PC-9 (cell line): Measurements from ENCODE around the gene SMTNL2. TPM values are rescaled to one million over a fixed set of nuclear protein-coding genes. Genes with fewer than 3 reads are reported as not detected.

Experiments
- BruUV-seq: library from RNA; stranded (reverse); fragments of 400-500 nt; replicated peaks from 2 replicates; lab custom pipeline; 2021; lab: Mats Ljungman, UMichigan
- CTCF ChIA-PET: fragments of 300-600 bp; sonication (Branson Sonifier 250); formaldehyde crosslinking; loops from one replicate; lab custom pipeline; 2022; ENCODE audit warnings: antibody characterized with exemption; lab: Charles Lee
- POLR2A ChIA-PET: fragments of 300-600 bp; sonication (Branson Sonifier 250); formaldehyde crosslinking; loops from one replicate; lab custom pipeline; 2022; ENCODE audit warnings: antibody characterized with exemption; ENCODE audit not compliant: unreplicated experiment; lab: Charles Lee
- DNase-seq, 2 experiments: peaks; one replicate each; pipeline versions ENCODE4 v3.0.0 to v3.0.0-alpha.2; 2015 to 2022; ENCODE audit warnings: mixed read lengths in 1 of 2
- H2AFZ ChIP-seq: fragments of 200-600 bp; sonication (generic); 2 replicates; pipeline ENCODE4 v1.8.1; 2017; ENCODE audit warnings: antibody characterized with exemption
- H3F3A ChIP-seq: fragments of 200-600 bp; sonication (generic); 2 replicates; pipeline ENCODE4 v1.8.1; 2017; ENCODE audit warnings: antibody characterized with exemption, mild to moderate bottlenecking, low read depth; ENCODE audit not compliant: insufficient read depth
- H3K27ac ChIP-seq: fragments of 200-600 bp; sonication (generic); 2 replicates; pipeline ENCODE4 v1.6.1; 2016; ENCODE audit warnings: mixed run types
- H3K27me3 ChIP-seq: fragments of 200-600 bp; sonication (generic); 2 replicates; pipeline ENCODE4 v1.6.1; 2016; ENCODE audit warnings: low read depth, mixed run types; ENCODE audit not compliant: insufficient read depth
- H3K36me3 ChIP-seq: fragments of 200-600 bp; sonication (generic); 2 replicates; pipeline ENCODE4 v1.6.1; 2016; ENCODE audit warnings: low read depth, mixed run types
- H3K4me1 ChIP-seq: fragments of 200-600 bp; sonication (generic); replicated peaks from 2 replicates; pipeline ENCODE4 v1.6.1; 2016; ENCODE audit warnings: mixed run types; ENCODE audit not compliant: insufficient read depth
- H3K4me2 ChIP-seq: fragments of 200-600 bp; sonication (generic); 2 replicates; pipeline ENCODE4 v1.6.1; 2017; ENCODE audit warnings: mixed run types
- H3K4me3 ChIP-seq: fragments of 200-600 bp; sonication (generic); 2 replicates; pipeline ENCODE4 v1.6.1; 2016; ENCODE audit warnings: mixed run types
- H3K79me2 ChIP-seq: fragments of 200-600 bp; sonication (generic); 2 replicates; pipeline ENCODE4 v1.6.1; 2017; ENCODE audit warnings: low read depth, mixed run types
- H3K9me2 ChIP-seq: fragments of 200-600 bp; sonication (generic); 2 replicates; pipeline ENCODE4 v1.8.1; 2017; ENCODE audit warnings: mild to moderate bottlenecking; ENCODE audit not compliant: insufficient read depth
- H3K9me3 ChIP-seq: fragments of 200-600 bp; sonication (generic); 2 replicates; pipeline ENCODE4 v1.8.1; 2016; ENCODE audit warnings: low read depth; ENCODE audit not compliant: insufficient read depth
- H4K20me1 ChIP-seq: fragments of 200-600 bp; sonication (generic); 2 replicates; pipeline ENCODE4 v1.8.1; 2017; ENCODE audit not compliant: insufficient read depth
- EZH2 ChIP-seq: fragments of 200-600 bp; sonication (generic); IDR thresholded peaks from 2 replicates; pipeline ENCODE4 v1.8.0; 2017; ENCODE audit warnings: antibody characterized with exemption, low read depth
- intact Hi-C: fragments of 100-400 bp; cut with micrococcal nuclease; formaldehyde crosslinking; loops from one replicate; pipeline ENCODE4 v1.10.0; 2022; ENCODE audit not compliant: unreplicated experiment
- total RNA-seq: library from RNA; stranded (reverse); gene quantifications from 2 replicates; pipeline ENCODE4 v1.2.3, GENCODE V29; 2021
- TF ChIP-seq, protein P1 (sequence below): fragments of 200-600 bp; sonication (generic); conservative IDR thresholded peaks from 2 replicates; pipeline ENCODE4 v1.6.1; 2017; ENCODE audit warnings: mixed run types, antibody characterized with exemption, mild to moderate bottlenecking, moderate library complexity

Gene SMTNL2
- total RNA-seq, 1 experiment from 2014 or later = not detected

- Histone ChIP-seq H3K4me1 (no peaks in the 10 kb centered on the region), H3K27me3 (no peaks in the 10 kb centered on the region), H3K36me3 (peaks cover 25% of the 10 kb centered on the region; the same call in 1 of the 2 replicates), H3K4me2 (no peak overlapping the region), H3K9me2 (no peaks in the 10 kb centered on the region), H3K27ac (0 out of 2 replicates have a peak overlapping the region, but pooled peaks have one; percentile 26), H4K20me1 (peaks cover 53% of the 10 kb centered on the region), H3K9me3 (no peaks in the 10 kb centered on the region), H3K79me2 (no peaks in the 10 kb centered on the region), H2AFZ (no peak overlapping the region), H3K4me3 (no peak overlapping the region), H3F3A (peaks cover 90% of the 10 kb centered on the region)
- ChIA-PET CTCF (interaction anchor here (0.6 kb wide), 1 partner anchor 118 kb away, joined by 8 read pairs; no protein-coding TSS in a partner anchor), POLR2A (no interaction called here)
- no peak for DNase-seq
- TF ChIP-seq, protein P1, sequence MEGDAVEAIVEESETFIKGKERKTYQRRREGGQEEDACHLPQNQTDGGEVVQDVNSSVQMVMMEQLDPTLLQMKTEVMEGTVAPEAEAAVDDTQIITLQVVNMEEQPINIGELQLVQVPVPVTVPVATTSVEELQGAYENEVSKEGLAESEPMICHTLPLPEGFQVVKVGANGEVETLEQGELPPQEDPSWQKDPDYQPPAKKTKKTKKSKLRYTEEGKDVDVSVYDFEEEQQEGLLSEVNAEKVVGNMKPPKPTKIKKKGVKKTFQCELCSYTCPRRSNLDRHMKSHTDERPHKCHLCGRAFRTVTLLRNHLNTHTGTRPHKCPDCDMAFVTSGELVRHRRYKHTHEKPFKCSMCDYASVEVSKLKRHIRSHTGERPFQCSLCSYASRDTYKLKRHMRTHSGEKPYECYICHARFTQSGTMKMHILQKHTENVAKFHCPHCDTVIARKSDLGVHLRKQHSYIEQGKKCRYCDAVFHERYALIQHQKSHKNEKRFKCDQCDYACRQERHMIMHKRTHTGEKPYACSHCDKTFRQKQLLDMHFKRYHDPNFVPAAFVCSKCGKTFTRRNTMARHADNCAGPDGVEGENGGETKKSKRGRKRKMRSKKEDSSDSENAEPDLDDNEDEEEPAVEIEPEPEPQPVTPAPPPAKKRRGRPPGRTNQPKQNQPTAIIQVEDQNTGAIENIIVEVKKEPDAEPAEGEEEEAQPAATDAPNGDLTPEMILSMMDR = no peak; the same call in 1 of the 2 replicates
- no peak for TF ChIP-seq EZH2
- intact Hi-C loops = loop anchor here (5.0 kb wide), 1 partner anchor 118 kb away; no protein-coding TSS in a partner anchor
- BruUV-seq = no TSS peak
These were observed 44.1 kb upstream of the SMTNL2 start for GRCh38 chr17:4540224-4540651.

GRCh38 chr17:4540687-4541327 is 43.5 kb upstream of the SMTNL2 start:
- Histone ChIP-seq H3K4me3 (no peak overlapping the region), H3K9me2 (no peaks in the 10 kb centered on the region), H3F3A (peaks cover 91% of the 10 kb centered on the region), H2AFZ (no peak overlapping the region), H3K27ac (0 out of 2 replicates have a peak overlapping the region, but pooled peaks have one; percentile 26), H3K36me3 (peaks cover 29% of the 10 kb centered on the region; the same call in 1 of the 2 replicates), H3K9me3 (no peaks in the 10 kb centered on the region), H3K79me2 (no peaks in the 10 kb centered on the region), H3K4me2 (no peak overlapping the region), H4K20me1 (peaks cover 57% of the 10 kb centered on the region), H3K27me3 (no peaks in the 10 kb centered on the region), H3K4me1 (no peaks in the 10 kb centered on the region)
- no peak for DNase-seq
- CTCF ChIA-PET = interaction anchor here (0.6 kb wide), 1 partner anchor 119 kb away, joined by 8 read pairs; no protein-coding TSS in a partner anchor
- TF ChIP-seq, protein P1 = no peak
- no peak for TF ChIP-seq EZH2
- intact Hi-C loops = loop anchor here (5.0 kb wide), 1 partner anchor 119 kb away; no protein-coding TSS in a partner anchor
- no TSS peak for BruUV-seq
- POLR2A ChIA-PET = no interaction called here

DNA sequence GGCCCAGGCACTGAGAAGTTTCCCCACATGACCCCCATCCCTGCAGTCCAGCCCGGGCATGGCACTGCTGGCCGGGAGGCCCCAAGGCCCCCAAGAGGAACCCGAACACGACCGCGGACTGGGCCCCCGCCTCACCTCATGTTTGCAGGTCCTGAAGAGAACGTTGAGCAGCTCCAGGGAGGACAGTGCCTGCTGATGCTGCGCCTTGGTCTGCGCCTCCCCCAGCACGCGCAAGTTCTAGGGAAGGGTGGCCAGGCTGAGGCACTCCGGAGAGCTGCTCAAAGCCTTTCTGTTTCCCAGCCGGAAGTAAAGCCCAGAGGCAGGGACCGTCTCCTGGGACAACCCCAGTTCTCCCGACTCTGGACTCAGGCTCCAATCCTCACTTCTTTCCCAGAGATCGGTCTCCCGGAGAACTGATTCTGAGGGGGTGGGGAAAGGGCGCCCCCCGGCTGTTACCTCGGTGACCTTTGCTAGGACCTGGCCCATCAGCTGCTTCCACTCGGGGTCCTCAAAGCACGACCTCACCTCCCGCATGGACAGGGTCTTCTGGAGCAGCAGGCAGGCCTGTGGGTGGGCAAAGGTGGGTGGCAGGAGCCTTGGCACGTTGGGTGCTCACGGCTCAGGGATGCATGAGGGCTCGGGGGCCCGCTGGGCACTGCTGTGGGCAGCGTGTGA is 42.9 kb upstream of the SMTNL2 start:
- TF ChIP-seq, protein P1 = no peak; the same call in 1 of the 2 replicates
- no peak for TF ChIP-seq EZH2
- BruUV-seq = no TSS peak
- Histone ChIP-seq H3K27ac (0 out of 2 replicates have a peak overlapping the region, but pooled peaks have one; percentile 26), H4K20me1 (peaks cover 58% of the 10 kb centered on the region), H3K9me2 (no peaks in the 10 kb centered on the region), H3K4me1 (no peaks in the 10 kb centered on the region), H3K9me3 (no peaks in the 10 kb centered on the region), H3K79me2 (no peaks in the 10 kb centered on the region), H2AFZ (no peak overlapping the region), H3K27me3 (no peaks in the 10 kb centered on the region), H3F3A (peaks cover 91% of the 10 kb centered on the region), H3K36me3 (peaks cover 29% of the 10 kb centered on the region; the same call in 1 of the 2 replicates), H3K4me3 (no peak overlapping the region), H3K4me2 (no peak overlapping the region)
- intact Hi-C loops = loop anchor here (5.0 kb wide), 1 partner anchor 119 kb away; no protein-coding TSS in a partner anchor
- ChIA-PET CTCF (no interaction called here), POLR2A (no interaction called here)
- DNase-seq = no peak
